Ovary (tissue), 3 donors: ENCODE data around the gene TNFRSF13B.
"Not testable (repeated sequence)": the region's sequence is repeated elsewhere in the genome, so short reads cannot be mapped to it uniquely, and the experiment has no call there.

ENCODE experiments used
- CTCF ChIP-seq, 3 donors: fragments of 450-650 bp in 2 of 3; fragments of 200-600 bp in 1 of 3; IDR thresholded peaks; one replicate each; pipeline versions ENCODE4 v1.5.1 to v1.8.0; 2016 to 2022; ENCODE audit warnings: antibody characterized with exemption in 3 of 3, mild to moderate bottlenecking in 1 of 3
- EP300 ChIP-seq: sonication (generic); formaldehyde crosslinking; IDR thresholded peaks from one replicate; pipeline ENCODE4 v1.6.1; 2017; ENCODE audit warnings: antibody characterized with exemption
- POLR2A ChIP-seq: fragments of 450-650 bp; IDR thresholded peaks from one replicate; pipeline ENCODE4 v1.6.1; 2017; ENCODE audit warnings: antibody characterized with exemption, mild to moderate bottlenecking, moderate library complexity
- donor health status: DM: no; HTN: no; CAD: no.

- not testable (repeated sequence) for TF ChIP-seq CTCF (IDR thresholded peaks at IDR 0.05); POLR2A; EP300
These were observed 78.4 kb downstream of the TNFRSF13B start for GRCh38 chr17:16893527-16893926.
